Hepatocyte (in vitro differentiated cells): ENCODE results near the gene TSEN15. TPM values are rescaled to one million over a fixed set of nuclear protein-coding genes. Genes with fewer than 3 reads are reported as not detected.
A peak's percentile ranks its signal among the peaks of the same experiment; 100 is the strongest.

Experiments
- DNase-seq: peaks from one replicate; pipeline ENCODE4 v3.0.0-alpha.2; 2016; ENCODE audit warnings: low spot score
- H2AFZ ChIP-seq: fragments of 200-600 bp; sonication (generic); 2 replicates; pipeline ENCODE4 v1.6.0; 2016; ENCODE audit warnings: antibody characterized with exemption, mild to moderate bottlenecking
- H3K27ac ChIP-seq: fragments of 200-600 bp; sonication (generic); 2 replicates; pipeline ENCODE4 v1.5.1; 2016; ENCODE audit warnings: mild to moderate bottlenecking
- H3K27me3 ChIP-seq: fragments of 200-600 bp; sonication (generic); 2 replicates; pipeline ENCODE4 v1.6.1; 2016
- H3K36me3 ChIP-seq: fragments of 200-600 bp; sonication (generic); replicated peaks from 2 replicates; pipeline ENCODE4 v1.5.1; 2016; ENCODE audit warnings: low read depth; ENCODE audit not compliant: insufficient read depth
- H3K4me1 ChIP-seq: fragments of 200-600 bp; sonication (generic); 2 replicates; pipeline ENCODE4 v1.5.1; 2016; ENCODE audit warnings: mild to moderate bottlenecking, moderate library complexity; ENCODE audit not compliant: insufficient read depth
- H3K4me2 ChIP-seq: fragments of 200-600 bp; sonication (generic); 2 replicates; pipeline ENCODE4 v1.6.0; 2016
- H3K4me3 ChIP-seq: fragments of 200-600 bp; sonication (generic); 2 replicates; pipeline ENCODE4 v1.5.1; 2016; ENCODE audit warnings: mild to moderate bottlenecking
- H3K79me2 ChIP-seq: fragments of 200-600 bp; sonication (generic); 2 replicates; pipeline ENCODE4 v1.6.0; 2017; ENCODE audit warnings: mild to moderate bottlenecking
- H3K9me2 ChIP-seq: fragments of 200-600 bp; sonication (generic); replicated peaks from 2 replicates; pipeline ENCODE4 v1.6.0; 2017; ENCODE audit warnings: mild to moderate bottlenecking; ENCODE audit not compliant: insufficient read depth
- H3K9me3 ChIP-seq: fragments of 200-600 bp; sonication (generic); 2 replicates; pipeline ENCODE4 v1.5.1; 2016; ENCODE audit warnings: low read depth, mild to moderate bottlenecking
- H4K20me1 ChIP-seq: fragments of 200-600 bp; sonication (generic); 2 replicates; pipeline ENCODE4 v1.6.0; 2016; ENCODE audit warnings: mild to moderate bottlenecking; ENCODE audit not compliant: insufficient read depth, poor library complexity, severe bottlenecking
- CTCF ChIP-seq: fragments of 200-600 bp; sonication (generic); IDR thresholded peaks from 2 replicates; pipeline ENCODE4 v1.5.1; 2016; ENCODE audit warnings: antibody characterized with exemption, mild to moderate bottlenecking; ENCODE audit not compliant: poor library complexity
- EZH2 ChIP-seq: fragments of 200-600 bp; sonication (generic); IDR thresholded peaks from 2 replicates; pipeline ENCODE4 v1.6.1; 2016; ENCODE audit warnings: antibody characterized with exemption, mild to moderate bottlenecking, borderline replicate concordance
- EZH2phosphoT487 ChIP-seq: fragments of 200-600 bp; sonication (generic); IDR thresholded peaks from one replicate; pipeline ENCODE4 v1.6.1; 2018; ENCODE audit warnings: antibody characterized with exemption, mild to moderate bottlenecking, low read depth, moderate library complexity; ENCODE audit not compliant: unreplicated experiment, severe bottlenecking
- WGBS: methylation state at CpG from one replicate; pipeline ENCODE4 v1.1.6; 2016; ENCODE audit warnings: low lambda C conversion rate; ENCODE audit errors: missing lambda C conversion rate; 5-methylcytosine and 5-hydroxymethylcytosine counted together
- polyA plus RNA-seq: library from polyadenylated mRNA; unstranded; fragments of >200 nt; fragmentation: Nextera tagmentation; extraction: Ambion mirVana; gene quantifications from 2 replicates; pipeline ENCODE4 v1.2.1, GENCODE V29; 2016
- total RNA-seq: library from RNA; depleted of rRNA; stranded (reverse); fragments of >200 nt; gene quantifications from 2 replicates; pipeline ENCODE4 v1.2.3, GENCODE V29; 2014

The TSEN15 gene
- total and polyA plus RNA-seq, 2 experiments from 2014 or later, result 35.7 to 46.5 TPM

- Histone ChIP-seq H3K4me2 (no peak overlapping the region), H3K36me3 (no peaks in the 10 kb centered on the region), H3K4me3 (no peak overlapping the region), H3K27me3 (no peaks in the 10 kb centered on the region), H3K27ac (no peak overlapping the region), H3K9me2 (no peaks in the 10 kb centered on the region), H3K4me1 (peaks cover 4% of the 10 kb centered on the region), H4K20me1 (no peaks in the 10 kb centered on the region), H3K9me3 (no peaks in the 10 kb centered on the region), H2AFZ (no peak overlapping the region), H3K79me2 (no peaks in the 10 kb centered on the region)
- DNase-seq, result peak; percentile 66
- TF ChIP-seq EZH2, result no peak
- TF ChIP-seq CTCF, result peak; percentile 81
- no peak for TF ChIP-seq EZH2phosphoT487
- 60% methylated on average over 4 of the region's 4 CpGs for WGBS
Observed at GRCh38 chr1:184075055-184076029, 23.8 kb downstream of the TSEN15 start.

- H3K4me1 ChIP-seq, result peaks cover 4% of the 10 kb centered on the region
- no peak overlapping the region for H2AFZ ChIP-seq
- H3K27ac ChIP-seq, result peak overlapping the region; percentile 72
- no peak overlapping the region for H3K4me3 ChIP-seq
- H3K9me2 ChIP-seq, result no peaks in the 10 kb centered on the region
- H4K20me1 ChIP-seq, result no peaks in the 10 kb centered on the region
- no peaks in the 10 kb centered on the region for H3K27me3 ChIP-seq
- 59% methylated on average over 2 of the region's 2 CpGs for WGBS
- DNase-seq, result peak; percentile 56
- H3K4me2 ChIP-seq, result no peak overlapping the region
- H3K79me2 ChIP-seq, result no peaks in the 10 kb centered on the region
- no peaks in the 10 kb centered on the region for H3K9me3 ChIP-seq
- no peaks in the 10 kb centered on the region for H3K36me3 ChIP-seq
- TF ChIP-seq EZH2, result no peak
- TF ChIP-seq CTCF, result no peak
- no peak for TF ChIP-seq EZH2phosphoT487
Observed at GRCh38 chr1:184078564-184079249, 27.2 kb downstream of the TSEN15 start.

GRCh38 chr1:184080309-184080708 is 28.8 kb downstream of the TSEN15 start:
- Histone ChIP-seq H3K4me2 (no peak overlapping the region), H3K36me3 (no peaks in the 10 kb centered on the region), H3K9me3 (no peaks in the 10 kb centered on the region), H3K27me3 (no peaks in the 10 kb centered on the region), H3K27ac (no peak overlapping the region), H3K4me3 (no peak overlapping the region), H2AFZ (no peak overlapping the region), H3K4me1 (peaks cover 4% of the 10 kb centered on the region), H3K9me2 (no peaks in the 10 kb centered on the region), H3K79me2 (no peaks in the 10 kb centered on the region), H4K20me1 (no peaks in the 10 kb centered on the region)
- TF ChIP-seq EZH2phosphoT487, result no peak
- no peak for DNase-seq
